Sciatic nerve (tissue), 2 donors: ENCODE data around the gene WAPL. TPM values are rescaled to one million over a fixed set of nuclear protein-coding genes. Genes with fewer than 3 reads are reported as not detected.

ENCODE experiments used
- ATAC-seq: fragments of 200-7000 bp; cut with Tn5 transposase; one replicate; pipeline ENCODE4 v1.9.1; 2020; ENCODE audit warnings: mild to moderate bottlenecking, moderate library complexity
- DNase-seq: peaks from one replicate; pipeline ENCODE4 v3.0.0-alpha.2; 2020; ENCODE audit warnings: low spot score
- intact Hi-C: fragments of 100-400 bp; cut with DNase I; formaldehyde crosslinking; loops from one replicate; pipeline ENCODE4 v1.14.2; 2022
- total RNA-seq: library from RNA; stranded (reverse); fragmentation: NEBNext Ultra II Directional; extraction: Animal tissue kit (Norgen Biotek cat#: 25700); gene quantifications from one replicate; pipeline ENCODE4 v1.2.1, GENCODE V29; 2021
- donor health status: DM: no; HTN: no; CAD: no.
- donor health status: DM: no; HTN: no; CAD: no.

Gene WAPL
- total RNA-seq, 1 donor from 2014 or later = 34.2 TPM

- ATAC-seq (no peak), DNase-seq (no peak)
- intact Hi-C loops = no loop called here
Measured at GRCh38 chr10:86486856-86487255, 34.7 kb downstream of the WAPL start.

GRCh38 chr10:86483664-86484063 is 37.9 kb downstream of the WAPL start:
- DNase-seq = no peak
- intact Hi-C loops = no loop called here
- no peak for ATAC-seq

- ATAC-seq (no peak), DNase-seq (no peak)
- intact Hi-C loops = no loop called here
Measured at GRCh38 chr10:86481761-86482160, 39.8 kb downstream of the WAPL start.

- no peak for ATAC-seq
- intact Hi-C loops = no loop called here
- no peak for DNase-seq
Measured at GRCh38 chr10:86480571-86480970, 41.0 kb downstream of the WAPL start.

GRCh38 chr10:86472061-86472460 is 49.5 kb downstream of the WAPL start:
- intact Hi-C loops = no loop called here
- DNase-seq (no peak), ATAC-seq (no peak)

GRCh38 chr10:86461963-86462804 is 59.4 kb downstream of the WAPL start:
- ATAC-seq (no peak), DNase-seq (no peak)
- intact Hi-C loops = no loop called here

GRCh38 chr10:86451604-86451960 is 70.0 kb downstream of the WAPL start:
- DNase-seq (no peak), ATAC-seq (no peak)
- intact Hi-C loops = no loop called here

GRCh38 chr10:86450806-86451603 is 70.6 kb downstream of the WAPL start:
- intact Hi-C loops = no loop called here
- ATAC-seq = no peak

GRCh38 chr10:86449926-86450558 is 71.5 kb downstream of the WAPL start:
- intact Hi-C loops = no loop called here
- no peak for ATAC-seq
- no peak for DNase-seq

More at GRCh38 chr10:86450806-86451603, 70.6 kb downstream of the WAPL start:
- no peak for DNase-seq

GRCh38 chr10:86447432-86447831 is 74.2 kb downstream of the WAPL start:
- no peak for ATAC-seq
- intact Hi-C loops = no loop called here
- DNase-seq = no peak

GRCh38 chr10:86446987-86447386 is 74.6 kb downstream of the WAPL start:
- intact Hi-C loops = no loop called here
- ATAC-seq (no peak), DNase-seq (no peak)

- intact Hi-C loops = no loop called here
- DNase-seq (no peak), ATAC-seq (no peak)
Measured at GRCh38 chr10:86446440-86446839, 75.2 kb downstream of the WAPL start.

GRCh38 chr10:86443936-86444335 is 77.7 kb downstream of the WAPL start:
- intact Hi-C loops = no loop called here
- ATAC-seq (no peak), DNase-seq (no peak)

GRCh38 chr10:86443069-86443468 is 78.5 kb downstream of the WAPL start:
- no peak for ATAC-seq
- DNase-seq = no peak
- intact Hi-C loops = no loop called here

- intact Hi-C loops = no loop called here
- ATAC-seq (no peak), DNase-seq (no peak)
Measured at GRCh38 chr10:86440874-86441843, 80.4 kb downstream of the WAPL start.

- intact Hi-C loops = no loop called here
- ATAC-seq (peak; percentile 85), DNase-seq (peak; percentile 82)
Measured at GRCh38 chr10:86439544-86439943, 82.0 kb downstream of the WAPL start.

- no peak for ATAC-seq
Measured at GRCh38 chr10:86438091-86438749, 83.4 kb downstream of the WAPL start.

GRCh38 chr10:86437447-86437846 is 84.1 kb downstream of the WAPL start:
- intact Hi-C loops = no loop called here
- ATAC-seq = no peak
- DNase-seq = no peak

More at GRCh38 chr10:86438091-86438749, 83.4 kb downstream of the WAPL start:
- intact Hi-C loops = no loop called here
- no peak for DNase-seq
